Ascending aorta (tissue), 2 donors: ENCODE data around the gene PCNX3. TPM values are rescaled to one million over a fixed set of nuclear protein-coding genes. Genes with fewer than 3 reads are reported as not detected.

Experiments used
- DNase-seq, 2 donors: peaks; one replicate each; pipeline ENCODE4 v3.0.0-alpha.2; 2019; ENCODE audit warnings: low spot score in 2 of 2
- H3K27ac ChIP-seq, 2 donors: fragments of 200-600 bp; sonication (generic); one replicate each; pipeline ENCODE4 v1.5.1; 2016 to 2017; ENCODE audit warnings: mild to moderate bottlenecking in 1 of 2
- H3K27me3 ChIP-seq: fragments of 200-600 bp; sonication (generic); one replicate; pipeline ENCODE4 v1.5.1; 2017
- H3K36me3 ChIP-seq, 2 donors: fragments of 200-600 bp; sonication (generic); one replicate each; pipeline ENCODE4 v1.5.1; 2016
- H3K4me1 ChIP-seq, 2 donors: fragments of 200-600 bp; sonication (generic); one replicate each; pipeline ENCODE4 v1.5.1; 2016 to 2017; ENCODE audit warnings: mild to moderate bottlenecking in 1 of 2
- H3K4me3 ChIP-seq, 2 donors: fragments of 200-600 bp; sonication (generic); one replicate each; pipeline ENCODE4 v1.5.1; 2016 to 2017; ENCODE audit warnings: mild to moderate bottlenecking in 1 of 2
- H3K9me3 ChIP-seq, 2 donors: fragments of 200-600 bp; sonication (generic); one replicate each; pipeline ENCODE4 v1.5.1; 2016
- CTCF ChIP-seq, 3 experiments: fragments of 200-600 bp in 2 of 3; fragments of 450-650 bp in 1 of 3; sonication (generic) in 2 of 3; IDR thresholded peaks; one replicate each; pipeline ENCODE4 v1.5.1; 2016 to 2019; ENCODE audit warnings: antibody characterized with exemption in 3 of 3, mild to moderate bottlenecking in 1 of 3, moderate library complexity in 1 of 3
- intact Hi-C: fragments of 100-400 bp; cut with DNase I; formaldehyde crosslinking; loops from one replicate; pipeline ENCODE4 v1.15.1; 2023
- total RNA-seq: library from RNA; depleted of rRNA; stranded (reverse); fragments of >200 nt; gene quantifications from one replicate; pipeline ENCODE4 v1.1.0, GENCODE V29; 2016

PCNX3 gene
- total RNA-seq, 1 donor from 2014 or later = 181 TPM

GRCh38 chr11:65595543-65596281 lies 19.9 kb upstream of the PCNX3 start, which contains the start of gene KCNK7:
KCNK7 (minus strand) TSS chr11:65595800; CDS start chr11:65595772, 28 bp downstream.
- no peak for TF ChIP-seq CTCF (IDR thresholded peaks at IDR 0.05)
- Histone ChIP-seq H3K27ac (peak within 1 kb of the TSS in 1 of 2 donors; percentile 14), H3K4me1 (no peaks in the 10 kb centered on the region), H3K9me3 (no peaks in the 10 kb centered on the region), H3K4me3 (no peak within 1 kb of the TSS), H3K27me3 (no peaks in the 10 kb centered on the region), H3K36me3 (peaks cover 49 to 58% of the 10 kb centered on the region in 2 donors)
- intact Hi-C loops = no loop called here
- no peak for DNase-seq

GRCh38 chr11:65596520-65596919 lies 19.1 kb upstream of the PCNX3 start:
- Histone ChIP-seq H3K9me3 (no peaks in the 10 kb centered on the region), H3K4me3 (no peak overlapping the region), H3K4me1 (no peaks in the 10 kb centered on the region), H3K36me3 (peaks cover 41 to 50% of the 10 kb centered on the region in 2 donors), H3K27me3 (no peaks in the 10 kb centered on the region), H3K27ac (no peak overlapping the region)
- DNase-seq = no peak
- no peak for TF ChIP-seq CTCF (IDR thresholded peaks at IDR 0.05)
- intact Hi-C loops = no loop called here

GRCh38 chr11:65598258-65598699 lies 17.3 kb upstream of the PCNX3 start:
- no peaks in the 10 kb centered on the region for H3K9me3 ChIP-seq
- H3K27ac ChIP-seq = no peak overlapping the region
- no peaks in the 10 kb centered on the region for H3K4me1 ChIP-seq
- DNase-seq = no peak
- no peak overlapping the region for H3K4me3 ChIP-seq
- no peak for TF ChIP-seq CTCF (IDR thresholded peaks at IDR 0.05)
- H3K36me3 ChIP-seq = peaks cover 30 to 45% of the 10 kb centered on the region in 2 donors
- H3K27me3 ChIP-seq = no peaks in the 10 kb centered on the region
- intact Hi-C loops = no loop called here

GRCh38 chr11:65599216-65599954 lies 16.2 kb upstream of the PCNX3 start:
- intact Hi-C loops = no loop called here
- Histone ChIP-seq H3K36me3 (peaks cover 38 to 54% of the 10 kb centered on the region in 2 donors), H3K27me3 (no peaks in the 10 kb centered on the region)

GRCh38 chr11:65599955-65600246 lies 15.7 kb upstream of the PCNX3 start:
- Histone ChIP-seq H3K27ac (no peak overlapping the region), H3K9me3 (no peaks in the 10 kb centered on the region), H3K36me3 (peaks cover 43 to 60% of the 10 kb centered on the region in 2 donors), H3K4me1 (no peaks in the 10 kb centered on the region), H3K4me3 (no peak overlapping the region), H3K27me3 (no peaks in the 10 kb centered on the region)
- intact Hi-C loops = no loop called here
- TF ChIP-seq CTCF (IDR thresholded peaks at IDR 0.05) = no peak
- DNase-seq = no peak

More at GRCh38 chr11:65599216-65599954, 16.2 kb upstream of the PCNX3 start:
- TF ChIP-seq CTCF (IDR thresholded peaks at IDR 0.05) = no peak
- Histone ChIP-seq H3K27ac (no peak overlapping the region), H3K4me3 (no peak overlapping the region), H3K4me1 (no peaks in the 10 kb centered on the region), H3K9me3 (no peaks in the 10 kb centered on the region)
- no peak for DNase-seq
